GM18505 (cell line): ENCODE data around the gene PIEZO1.

Experiments used
- ATAC-seq: cut with Tn5 transposase; IDR thresholded peaks from one replicate; pipeline ENCODE4 v1.9.1; 2021; ENCODE audit not compliant: unreplicated experiment
- POLR2A ChIP-seq: IDR thresholded peaks from 4 replicates; pipeline ENCODE4 v1.6.1; 2011; ENCODE audit warnings: borderline replicate concordance; ENCODE audit not compliant: insufficient read depth, insufficient read length; ENCODE audit errors: extremely low read depth

Gene PIEZO1

DNA sequence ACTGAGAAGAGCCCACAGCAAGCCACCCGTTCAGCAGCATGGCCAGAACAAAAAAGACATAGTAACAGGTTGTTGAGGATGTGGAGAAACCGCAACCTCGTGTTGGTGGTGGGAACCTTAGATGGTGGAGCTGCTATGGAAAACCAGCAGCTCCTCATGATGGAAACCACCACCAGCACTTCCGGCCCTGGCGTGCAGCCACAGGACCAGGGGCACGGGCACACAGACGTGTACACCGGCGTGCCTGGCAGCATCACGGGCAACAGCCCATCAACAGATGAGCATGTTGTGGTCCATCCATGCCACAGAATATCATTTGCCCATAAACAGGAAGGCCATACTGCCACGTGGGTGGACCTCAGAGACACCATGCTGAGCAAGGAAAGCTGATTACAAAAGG, 66.8 kb downstream of the PIEZO1 start:
- ATAC-seq: no peak
- no peak for TF ChIP-seq POLR2A

DNA sequence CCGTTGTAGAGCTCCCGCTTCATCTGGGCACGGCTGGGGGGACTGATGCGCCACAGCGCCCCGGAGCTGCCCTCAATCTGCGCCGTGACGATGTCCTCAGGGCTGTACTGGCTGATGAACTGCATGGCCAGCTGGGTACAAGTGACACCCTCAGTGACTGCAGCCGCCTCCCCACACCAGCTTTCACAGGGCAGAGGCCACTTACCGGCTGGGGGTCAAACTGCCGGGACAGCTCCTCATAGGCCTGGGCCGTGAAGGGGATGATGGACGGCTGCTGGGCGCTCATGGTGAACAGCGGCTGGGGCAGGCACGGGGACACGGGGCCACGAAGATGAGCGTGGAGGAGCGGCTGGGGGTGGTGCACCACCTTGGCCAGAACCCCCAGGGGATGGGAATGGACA, 68.4 kb downstream of the PIEZO1 start:
- TF ChIP-seq POLR2A: no peak
- no peak for ATAC-seq

- ATAC-seq: no peak
- no peak for TF ChIP-seq POLR2A
These were observed 68.8 kb downstream of the PIEZO1 start for GRCh38 chr16:88716201-88716600.

DNA sequence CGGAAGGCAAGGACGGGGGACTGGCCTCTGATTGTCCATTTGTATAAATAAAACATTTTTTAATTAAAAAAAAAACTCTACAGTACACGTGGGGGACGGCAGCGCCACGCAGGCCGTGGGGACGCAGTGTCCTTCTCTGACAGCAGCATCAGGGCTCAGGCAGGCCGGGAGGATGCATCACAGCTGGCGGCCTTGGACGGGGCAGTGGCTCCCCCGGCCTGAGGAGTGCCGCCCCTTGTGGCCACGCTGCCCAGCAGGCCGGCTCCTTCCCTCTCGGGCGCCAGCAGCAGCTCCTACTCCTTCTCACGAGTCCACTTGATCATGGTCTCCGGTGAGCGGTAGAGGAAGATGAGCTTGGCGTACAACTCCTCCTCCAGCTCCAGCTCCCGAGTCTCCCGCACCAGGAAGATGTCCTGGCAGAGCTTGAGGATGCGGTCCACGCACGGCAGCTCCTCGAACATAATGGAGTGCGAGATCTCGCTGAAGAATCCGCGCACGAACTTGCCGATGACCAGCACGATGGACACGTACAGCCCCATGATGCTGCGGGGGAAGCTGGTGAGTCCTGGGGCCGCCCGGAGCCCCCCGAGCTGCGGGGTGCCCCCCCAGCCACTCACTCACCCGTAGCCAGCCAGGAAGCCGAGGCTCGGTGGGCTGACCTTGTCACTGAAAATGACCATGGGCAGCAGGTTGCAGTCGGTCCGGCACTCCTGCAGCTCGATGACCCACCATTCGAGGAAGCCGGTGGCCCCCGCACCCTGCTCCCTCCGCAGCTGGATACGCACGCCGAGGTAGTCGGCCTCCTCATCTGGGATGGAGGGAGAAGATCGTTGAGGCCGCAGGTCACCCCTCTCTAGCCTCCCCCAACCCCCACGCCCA, 69.5 kb downstream of the PIEZO1 start:
- ATAC-seq: no peak
- no peak for TF ChIP-seq POLR2A

DNA sequence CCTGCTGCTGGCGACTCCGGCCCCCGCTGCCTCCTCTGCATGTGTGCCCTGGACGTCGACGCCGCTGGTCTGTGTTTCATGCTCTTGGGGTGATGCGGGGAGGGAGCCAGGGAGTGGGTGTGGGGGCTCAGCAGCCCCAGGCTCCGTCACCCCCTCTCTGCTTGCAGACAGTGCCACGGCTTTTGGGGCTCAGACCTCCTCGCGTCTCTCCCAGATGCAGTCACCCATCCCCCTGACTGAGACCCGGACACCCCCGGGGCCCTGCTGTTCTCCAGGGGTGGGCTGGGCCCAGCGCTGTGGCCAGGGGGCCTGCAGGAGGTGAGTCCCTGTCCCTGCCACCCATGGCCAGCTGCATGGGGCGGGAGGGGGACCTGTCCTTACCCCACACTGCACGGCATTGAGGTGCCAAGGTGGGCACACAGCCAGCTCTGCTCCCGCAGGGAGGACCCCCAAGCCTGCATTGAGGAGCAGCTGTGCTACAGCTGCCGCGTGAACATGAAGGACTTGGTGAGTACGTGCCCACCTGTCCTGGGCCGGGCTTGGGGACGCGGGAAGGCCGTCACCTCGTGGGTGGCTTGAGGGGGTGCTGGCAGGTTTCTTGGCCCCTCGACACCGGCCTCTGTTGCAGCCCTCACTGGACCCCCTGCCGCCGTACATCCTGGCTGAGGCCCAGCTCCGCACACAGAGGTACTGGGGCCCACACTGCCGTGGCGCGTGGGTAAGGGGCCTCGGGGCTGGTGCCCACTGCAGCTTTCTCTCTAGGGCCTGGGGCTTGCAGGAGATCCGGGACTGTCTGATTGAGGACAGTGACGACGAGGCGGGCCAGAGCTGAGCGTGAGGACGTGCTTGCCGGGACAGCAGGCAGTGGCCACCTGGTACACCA, 70.4 kb downstream of the PIEZO1 start:
- no peak for TF ChIP-seq POLR2A
- ATAC-seq: no peak

DNA sequence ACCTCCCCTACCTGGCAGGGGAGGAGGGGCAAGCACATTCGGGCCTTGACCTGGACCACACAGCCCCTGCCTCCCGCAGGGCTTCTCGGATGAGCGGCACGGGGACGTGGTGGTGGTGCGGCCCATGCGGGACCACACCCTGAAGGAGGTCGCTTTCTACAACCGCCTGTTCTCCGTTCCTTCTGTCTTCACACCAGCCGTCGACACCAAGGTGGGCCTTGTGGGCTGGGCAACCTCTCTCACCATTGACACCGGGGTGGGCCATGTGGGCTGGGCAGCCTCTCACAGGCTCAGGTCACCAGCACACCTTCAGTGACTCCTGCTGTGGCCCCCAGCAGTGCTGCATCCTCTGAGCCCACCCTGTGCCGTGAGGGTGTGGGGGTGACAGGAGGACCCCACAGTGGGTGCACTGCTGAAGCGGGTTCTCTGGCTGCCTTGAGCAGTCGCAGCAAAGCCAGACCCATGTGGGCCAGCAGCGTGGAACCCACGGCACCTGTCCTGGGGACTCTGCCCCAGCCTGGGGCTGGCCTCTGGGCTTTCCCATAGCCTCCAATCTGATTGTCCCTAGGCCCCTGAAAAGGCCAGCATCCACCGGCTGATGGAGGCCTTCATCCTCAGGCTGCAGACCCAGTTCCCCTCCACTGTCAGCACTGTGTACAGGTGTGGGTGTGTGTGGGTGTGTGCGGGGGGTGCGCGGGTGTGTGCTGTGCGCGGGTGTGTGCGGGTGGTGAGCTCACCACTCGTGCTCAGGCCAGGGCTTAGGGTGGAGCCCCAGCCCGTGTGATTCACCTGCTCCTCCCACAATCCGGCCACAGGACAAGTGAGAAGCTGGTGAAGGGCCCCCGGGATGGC, 71.2 kb downstream of the PIEZO1 start:
- ATAC-seq: no peak
- TF ChIP-seq POLR2A: no peak

- ATAC-seq: no peak
- TF ChIP-seq POLR2A: no peak
These were observed 72.0 kb downstream of the PIEZO1 start for GRCh38 chr16:88713054-88713453.

DNA sequence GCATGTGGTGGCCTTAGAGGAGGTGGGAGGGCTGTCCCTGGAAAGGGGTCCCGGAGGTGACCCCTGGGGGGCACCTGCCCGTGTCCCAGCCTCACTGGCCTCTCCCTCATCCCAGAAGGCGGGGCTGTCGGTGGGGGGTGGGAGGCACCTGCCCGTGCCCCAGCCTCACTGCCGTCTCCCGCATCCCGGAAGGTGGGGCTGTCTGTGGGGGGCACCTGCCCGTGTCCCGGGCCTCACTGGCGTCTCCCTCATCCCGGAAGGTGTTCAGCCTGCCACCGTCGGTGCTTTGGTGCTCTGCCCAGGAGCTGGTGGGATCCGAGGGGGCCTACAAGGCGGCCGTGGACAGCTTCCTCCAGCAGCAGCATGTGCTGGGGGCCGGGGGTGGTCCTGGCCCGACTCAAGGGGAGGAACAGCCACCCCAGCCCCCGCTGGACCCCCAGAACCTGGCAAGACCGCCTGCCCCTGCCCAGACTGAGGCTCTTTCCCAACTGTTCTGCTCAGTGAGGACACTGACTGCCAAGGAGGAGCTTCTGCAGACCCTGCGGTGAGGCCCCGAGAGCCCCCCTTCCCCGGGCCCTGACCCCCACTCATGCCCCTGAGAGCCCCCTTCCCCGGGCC, 72.5 kb downstream of the PIEZO1 start:
- ATAC-seq: no peak
- TF ChIP-seq POLR2A: no peak

DNA sequence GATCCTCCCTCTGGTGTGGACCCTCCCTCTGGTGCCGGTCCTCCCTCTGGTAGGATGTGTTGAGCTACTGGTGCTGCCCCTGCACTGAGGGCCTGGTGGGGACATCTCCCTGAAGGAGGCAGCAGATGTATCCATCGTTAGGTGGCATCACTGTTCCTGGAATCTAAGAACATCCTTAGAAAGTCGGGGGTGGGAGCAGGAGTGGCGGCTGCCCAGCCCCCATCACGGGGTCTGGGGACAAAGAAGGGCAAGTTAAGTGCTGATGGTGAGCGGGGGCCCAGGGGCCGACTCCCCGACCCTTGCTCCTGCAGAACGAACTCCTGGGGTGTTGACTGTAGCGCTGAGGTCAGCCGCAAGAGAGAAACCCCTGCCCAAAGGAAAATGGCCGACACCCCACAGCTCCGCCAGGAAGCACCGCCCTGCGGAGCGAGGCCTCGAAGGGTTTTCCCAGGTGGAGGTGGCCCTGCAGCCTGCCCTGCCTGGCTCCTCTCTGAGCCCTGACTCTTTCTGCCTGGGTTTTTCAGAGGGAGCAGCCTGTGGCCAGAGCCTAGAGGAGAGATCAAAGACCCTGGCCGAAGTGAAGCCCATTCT, 73.2 kb downstream of the PIEZO1 start:
- no peak for ATAC-seq
- no peak for TF ChIP-seq POLR2A

- no peak for ATAC-seq
These were observed 74.5 kb downstream of the PIEZO1 start for GRCh38 chr16:88710556-88710955.

GRCh38 chr16:88706965-88707826, 77.8 kb downstream of the PIEZO1 start:
- TF ChIP-seq POLR2A: no peak
- ATAC-seq: no peak

More at GRCh38 chr16:88710556-88710955, 74.5 kb downstream of the PIEZO1 start:
- no peak for TF ChIP-seq POLR2A
